Measurements from ENCODE around the gene TMEM44.

The TMEM44 gene

DNA sequence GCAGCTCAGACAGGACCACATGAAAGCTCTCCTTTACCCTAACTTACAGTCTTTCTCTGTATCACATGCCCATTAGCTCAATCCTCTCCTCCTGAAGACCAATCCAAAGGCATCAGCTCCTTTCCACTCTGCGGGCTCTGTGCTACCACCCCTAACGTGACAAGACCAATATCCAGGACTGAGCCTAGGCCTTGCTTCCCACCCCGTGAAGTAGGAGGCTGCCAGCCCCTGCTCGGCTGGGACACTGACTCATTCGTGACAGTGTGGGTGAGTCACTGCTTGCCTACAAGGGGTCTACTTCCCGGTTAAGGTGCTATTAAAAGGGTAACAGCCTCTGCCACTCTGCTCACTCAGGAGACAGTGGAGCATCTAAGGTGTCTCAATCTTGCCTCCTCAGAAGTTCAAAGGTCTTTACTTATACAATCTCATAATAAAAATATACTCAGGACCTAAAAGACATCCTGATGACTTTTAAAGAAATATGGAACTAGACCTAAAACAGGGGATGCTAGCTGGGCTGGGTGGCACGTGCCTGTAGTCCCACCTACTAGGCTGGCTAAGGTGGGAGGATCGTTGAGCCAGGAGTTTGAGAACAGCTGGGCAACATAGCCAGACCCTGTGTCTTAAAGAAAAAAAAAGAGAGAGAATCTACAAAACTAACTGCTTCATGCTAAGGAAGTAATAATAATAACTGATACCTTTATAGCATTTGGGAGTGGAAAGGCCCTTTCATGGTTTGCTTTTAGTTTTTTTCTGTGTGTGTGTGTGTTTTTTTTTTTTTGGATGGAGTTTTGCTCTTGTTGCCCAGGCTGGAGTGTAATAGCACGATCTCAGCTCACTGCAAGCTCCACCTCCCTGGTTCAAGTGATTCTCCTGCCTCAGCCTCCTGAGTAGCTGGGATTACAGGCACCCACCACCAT, 55.0 kb downstream of the TMEM44 start:
- DNase-seq (ENCODE audit: low read depth) = no peak

DNA sequence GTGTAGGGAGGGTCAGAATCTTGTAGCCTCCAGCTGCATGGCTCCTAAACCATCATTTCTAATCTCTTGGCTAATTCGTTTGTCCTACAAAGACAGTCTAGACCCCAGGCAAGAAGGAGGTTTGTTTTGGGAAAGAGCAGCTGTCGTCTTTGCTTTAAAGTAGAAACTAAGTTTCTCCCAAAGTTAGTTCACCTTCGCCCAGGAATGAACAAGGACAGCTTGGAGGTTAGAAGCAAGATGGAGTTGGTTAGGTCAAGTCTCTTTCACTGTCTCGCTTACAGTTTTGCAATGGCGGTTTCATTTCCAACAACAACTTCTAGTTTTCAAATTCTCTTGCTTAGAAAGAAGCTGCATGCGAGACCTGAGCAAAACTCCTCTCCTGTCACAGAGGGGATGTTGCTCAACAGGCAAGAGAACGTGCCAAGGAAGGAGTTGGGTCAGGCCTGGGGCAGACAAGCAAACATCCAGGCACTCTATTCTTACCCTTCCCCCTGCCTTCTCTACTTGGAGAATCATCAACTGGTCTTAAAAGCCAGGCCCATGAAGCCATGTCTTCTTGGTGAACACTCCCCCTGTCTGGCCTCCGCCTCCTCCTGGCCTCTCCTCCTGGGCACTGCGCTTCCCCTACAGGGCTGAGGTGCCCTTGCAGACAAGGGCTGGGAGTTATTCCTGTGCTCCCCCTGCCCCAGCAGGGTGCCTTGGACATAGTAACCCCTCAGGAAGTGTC, 57.6 kb downstream of the TMEM44 start:
- no peak for DNase-seq (ENCODE audit: low read depth)

DNA sequence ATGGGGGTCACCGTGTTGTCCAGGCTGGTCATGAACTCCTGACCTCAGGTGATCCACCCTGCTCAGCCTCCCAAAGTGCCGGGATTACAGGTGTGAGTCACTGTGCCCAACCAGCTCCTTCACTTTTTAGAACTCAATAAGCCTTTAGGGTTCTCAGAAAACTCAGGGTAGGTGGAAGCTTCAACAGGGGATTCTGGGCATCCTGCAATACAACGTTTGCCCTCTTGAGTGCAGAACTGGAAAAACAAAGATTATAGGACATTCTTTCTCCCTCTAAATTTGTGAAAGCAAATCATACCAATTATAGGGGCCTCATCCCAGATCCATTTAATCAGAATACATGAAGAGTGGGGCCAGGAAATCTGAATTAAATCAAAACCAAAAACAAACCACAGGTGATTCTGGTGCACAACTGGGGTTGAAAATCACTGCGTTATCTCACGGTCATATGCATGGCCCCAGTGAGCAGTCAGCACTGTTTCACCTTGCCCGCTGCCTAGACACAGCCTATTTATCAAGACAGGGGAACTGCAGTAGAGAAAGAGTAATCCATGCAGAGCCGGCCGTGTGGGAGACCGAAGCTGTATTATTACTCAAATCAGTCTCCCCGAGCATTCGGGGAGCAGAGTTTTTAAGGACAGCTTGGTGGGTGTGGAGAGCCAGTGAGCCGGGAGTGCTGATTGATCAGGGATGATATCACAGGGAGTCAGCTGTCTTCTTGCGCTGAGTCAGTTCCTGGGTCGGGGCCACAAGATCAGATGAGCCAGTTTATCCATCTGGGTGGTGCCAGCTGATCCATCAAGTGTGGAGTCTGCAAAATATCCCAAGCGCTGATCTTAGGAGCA, 58.4 kb downstream of the TMEM44 start:
- no peak for DNase-seq (ENCODE audit: low read depth)

DNA sequence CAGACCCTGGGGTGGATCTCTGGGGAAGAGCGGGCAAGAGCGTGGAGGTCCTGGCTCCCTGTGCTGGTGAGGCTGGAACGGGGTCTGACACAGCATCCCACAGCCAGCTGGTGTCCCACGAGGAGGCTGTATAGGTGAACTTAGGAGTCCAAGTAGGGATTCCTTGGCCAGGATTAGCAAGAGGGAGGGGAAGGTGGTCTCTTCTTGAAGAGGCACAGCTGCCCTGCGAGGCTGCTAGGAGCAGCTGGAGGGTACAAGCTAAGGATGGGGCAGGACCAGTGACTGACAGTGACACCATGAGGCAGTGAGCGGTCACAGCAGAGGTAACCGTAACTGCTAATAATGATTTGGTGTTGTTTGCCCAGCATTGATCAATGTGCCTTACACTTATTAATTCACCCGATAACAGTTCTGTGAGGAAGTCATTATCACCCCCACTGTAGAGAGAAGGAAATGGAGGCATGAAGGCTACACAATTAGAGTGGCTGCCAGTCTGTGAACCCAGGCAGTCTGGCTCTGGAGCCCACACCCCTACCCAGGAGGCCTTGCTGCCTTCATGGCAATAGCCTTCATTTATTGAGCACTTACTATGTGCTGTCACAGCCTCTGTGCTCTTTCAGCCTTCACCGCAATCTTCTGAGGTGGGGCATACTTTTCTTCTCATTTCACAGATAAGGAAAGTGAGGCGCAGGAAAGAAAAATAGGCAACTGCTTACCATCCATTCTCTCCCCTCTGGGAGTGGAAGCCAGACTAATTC, 59.4 kb downstream of the TMEM44 start:
- DNase-seq (ENCODE audit: low read depth) = no peak

DNA sequence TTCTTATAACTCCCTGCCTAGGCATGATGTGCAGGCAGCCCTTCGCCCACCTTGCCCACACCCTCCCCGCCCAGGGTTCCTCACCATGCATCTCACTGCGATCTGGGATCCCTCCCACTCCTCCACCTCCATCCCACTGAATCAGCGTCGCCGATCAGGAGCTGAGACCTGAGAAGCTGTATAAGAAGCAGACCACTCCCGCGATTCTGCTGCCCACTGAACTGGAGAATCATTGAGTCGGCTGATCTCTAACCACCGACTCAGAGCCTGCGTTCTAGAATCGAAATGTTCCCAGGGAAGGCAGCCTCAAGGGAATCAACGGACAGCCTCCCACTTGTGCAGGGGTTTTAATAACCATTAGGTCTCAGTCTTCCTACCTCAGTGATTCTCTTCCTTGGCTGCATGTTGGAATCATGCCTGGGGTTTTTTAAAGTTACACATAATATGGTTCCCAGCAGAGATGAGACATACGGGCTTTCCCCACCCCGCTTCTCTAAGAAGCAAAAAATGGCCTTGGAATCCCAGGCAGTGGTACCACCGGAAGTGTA, 60.2 kb downstream of the TMEM44 start:
- no peak for DNase-seq (ENCODE audit: low read depth)

DNA sequence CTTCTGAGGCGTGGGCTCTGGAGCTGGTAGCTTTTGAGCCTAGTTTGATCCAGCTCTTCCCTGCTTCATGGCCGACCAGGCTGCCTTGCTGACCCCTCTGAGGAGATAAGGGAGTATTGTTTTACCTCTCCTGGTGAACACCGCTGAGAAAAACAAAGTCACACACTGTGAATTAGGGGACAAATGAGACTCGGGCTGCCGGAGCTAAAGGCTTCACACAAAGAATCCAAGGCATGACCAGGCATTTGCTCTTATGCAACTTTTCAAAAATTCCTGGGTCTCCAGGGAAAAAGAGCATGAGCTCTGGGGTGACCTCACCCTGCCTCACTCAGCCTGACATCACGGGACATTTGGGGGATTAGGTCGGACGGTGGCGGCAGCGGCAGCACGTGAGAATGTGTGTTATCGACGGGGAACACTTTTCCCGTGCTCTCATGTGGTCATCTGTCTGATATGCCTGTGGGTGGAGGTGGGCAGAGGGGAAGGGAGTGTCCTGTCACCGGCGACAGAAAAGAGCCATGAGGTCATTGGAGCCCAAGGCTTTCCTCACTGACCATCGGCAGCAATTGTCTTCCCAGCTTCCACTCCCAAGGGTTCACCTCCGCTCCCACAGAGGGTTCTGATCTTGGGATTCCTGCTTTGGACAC, 61.0 kb downstream of the TMEM44 start:
- no peak for DNase-seq (ENCODE audit: low read depth)

DNA sequence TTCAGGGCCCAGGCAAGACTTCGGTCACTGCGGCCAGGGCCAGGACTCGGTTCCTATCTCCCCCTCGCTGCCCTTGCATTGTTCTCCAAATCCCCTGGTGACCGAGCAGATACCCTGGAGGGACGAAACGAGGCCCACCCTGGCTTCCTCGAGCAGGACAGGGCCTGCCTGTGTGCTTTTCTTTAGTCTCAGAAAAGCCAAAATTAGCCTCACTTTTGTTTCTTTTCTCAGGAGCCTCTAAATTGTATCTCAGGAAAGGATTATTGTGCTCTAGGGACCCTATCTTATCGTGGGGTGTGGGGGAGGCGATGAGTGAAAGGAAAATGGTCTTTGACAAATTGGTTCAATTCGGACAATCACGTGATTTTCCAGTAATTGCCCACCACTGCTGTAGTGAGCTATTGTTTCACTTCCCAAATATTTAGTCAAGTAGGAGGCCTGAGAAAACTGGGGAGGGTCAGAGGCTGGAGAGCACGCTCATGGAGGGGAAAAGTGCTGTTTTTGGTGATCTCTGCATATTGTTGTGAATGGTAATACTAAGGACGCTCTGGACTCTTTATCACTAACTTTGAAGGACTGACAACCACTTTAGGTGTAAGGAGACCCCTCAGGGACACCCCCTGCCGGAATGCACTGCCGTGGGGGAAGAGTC, 61.6 kb downstream of the TMEM44 start:
- DNase-seq (ENCODE audit: low read depth) = no peak

DNA sequence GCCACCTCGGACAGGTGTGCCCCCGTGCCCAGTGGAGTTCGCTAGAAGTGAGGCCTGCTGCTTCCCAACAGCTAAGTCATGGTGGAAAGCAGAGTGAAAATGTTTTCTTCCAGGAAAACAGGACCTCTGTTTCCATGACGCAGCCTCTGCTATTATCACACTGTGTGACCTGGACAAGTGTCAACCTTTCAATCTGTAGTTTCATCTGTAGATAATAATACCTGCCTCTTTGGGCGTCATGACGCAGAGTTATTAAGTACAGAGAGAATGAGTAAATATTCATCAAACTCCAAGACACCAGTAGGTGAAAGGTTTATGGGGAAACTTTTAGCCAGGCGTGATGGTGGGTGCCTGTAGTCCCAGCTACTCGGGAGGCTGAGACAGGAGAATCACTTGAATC, 62.3 kb downstream of the TMEM44 start:
- no peak for DNase-seq (ENCODE audit: low read depth)

DNA sequence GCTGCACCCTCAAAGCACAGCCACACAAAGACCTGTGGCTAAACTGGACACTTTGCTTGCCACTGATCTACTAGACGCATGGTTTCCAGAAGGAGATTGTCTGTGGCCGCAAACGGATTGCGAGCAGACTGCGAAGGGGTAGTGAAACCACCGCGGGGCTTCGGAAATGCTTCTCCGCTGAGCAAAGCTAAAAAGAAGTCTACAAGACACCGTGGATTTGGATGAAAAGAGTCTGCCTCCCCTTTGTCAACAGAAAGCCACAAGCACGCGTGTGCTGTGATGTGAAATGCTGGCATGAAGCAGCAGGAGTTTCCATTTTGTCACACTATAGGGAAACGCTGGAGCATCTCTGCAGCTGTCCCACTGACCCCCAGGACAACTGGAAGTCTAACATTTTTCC, 63.0 kb downstream of the TMEM44 start:
- no peak for DNase-seq (ENCODE audit: low read depth)

DNA sequence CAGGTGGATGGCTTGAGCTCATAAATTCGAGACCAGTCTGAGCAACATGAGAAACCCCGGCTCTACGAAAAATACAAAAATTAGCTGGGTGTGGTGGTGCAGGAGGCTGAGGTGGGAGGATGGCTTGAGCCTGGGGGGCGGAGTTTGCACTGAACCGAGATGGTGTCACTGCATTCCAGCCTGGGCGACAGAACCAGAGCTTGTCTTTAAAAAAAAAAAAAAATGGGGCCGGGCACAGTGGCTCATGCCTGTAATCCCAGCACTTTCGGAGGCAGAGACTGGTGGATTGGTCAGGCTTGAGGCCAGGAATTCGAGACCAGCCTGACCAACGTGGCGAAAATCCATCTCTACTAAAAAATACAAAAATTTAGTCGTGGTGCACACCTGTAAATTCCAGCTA, 64.0 kb downstream of the TMEM44 start:
- no peak for DNase-seq (ENCODE audit: low read depth)

DNA sequence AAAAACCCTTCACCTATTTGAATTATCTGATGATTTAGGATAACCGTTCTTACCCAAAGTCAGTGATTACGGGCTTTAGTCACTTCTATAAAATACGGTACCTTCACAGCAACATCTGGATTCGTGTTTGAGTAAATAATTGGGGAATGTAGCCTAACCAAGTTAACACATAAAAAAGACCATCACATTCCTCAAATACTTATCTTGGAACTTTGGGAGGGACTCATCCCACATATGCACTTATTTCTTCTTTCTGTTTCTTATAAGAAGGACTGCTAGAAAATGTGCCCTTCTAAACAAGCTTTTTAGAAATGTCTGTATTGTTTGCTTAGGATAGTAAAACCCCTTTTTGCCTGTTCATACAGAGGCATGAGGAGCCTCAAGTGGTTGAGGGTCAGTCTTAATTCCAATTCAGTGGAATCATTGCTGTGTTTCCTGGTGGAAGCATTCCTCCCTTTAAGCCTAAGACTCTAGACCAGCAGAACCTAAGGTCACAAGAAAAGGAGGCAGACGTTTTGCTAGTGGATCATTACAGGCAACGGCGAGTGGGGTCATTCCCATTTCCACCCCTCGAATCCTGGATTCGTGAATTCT, 67.5 kb downstream of the TMEM44 start:
- DNase-seq (ENCODE audit: low read depth) = no peak

DNA sequence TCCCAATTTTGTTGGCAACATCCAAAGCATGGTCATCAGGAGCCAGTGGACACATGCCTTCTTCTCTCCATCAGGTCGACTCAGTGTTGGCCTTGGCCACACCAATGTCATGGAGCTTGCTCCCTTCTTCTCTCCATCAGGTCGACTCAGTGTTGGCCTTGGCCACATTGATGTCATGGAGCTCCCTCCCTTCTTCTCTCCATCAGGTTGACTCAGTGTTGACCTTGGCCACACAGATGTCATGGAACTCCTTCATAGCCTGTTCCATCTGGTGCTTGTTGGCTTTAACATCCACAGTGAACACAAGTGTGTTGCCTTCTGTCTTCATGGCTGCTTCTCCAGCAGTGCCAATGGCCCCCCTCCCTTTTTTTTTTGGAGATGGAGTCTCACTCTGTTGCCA, 70.2 kb downstream of the TMEM44 start:
- no peak for DNase-seq (ENCODE audit: low read depth)

DNA sequence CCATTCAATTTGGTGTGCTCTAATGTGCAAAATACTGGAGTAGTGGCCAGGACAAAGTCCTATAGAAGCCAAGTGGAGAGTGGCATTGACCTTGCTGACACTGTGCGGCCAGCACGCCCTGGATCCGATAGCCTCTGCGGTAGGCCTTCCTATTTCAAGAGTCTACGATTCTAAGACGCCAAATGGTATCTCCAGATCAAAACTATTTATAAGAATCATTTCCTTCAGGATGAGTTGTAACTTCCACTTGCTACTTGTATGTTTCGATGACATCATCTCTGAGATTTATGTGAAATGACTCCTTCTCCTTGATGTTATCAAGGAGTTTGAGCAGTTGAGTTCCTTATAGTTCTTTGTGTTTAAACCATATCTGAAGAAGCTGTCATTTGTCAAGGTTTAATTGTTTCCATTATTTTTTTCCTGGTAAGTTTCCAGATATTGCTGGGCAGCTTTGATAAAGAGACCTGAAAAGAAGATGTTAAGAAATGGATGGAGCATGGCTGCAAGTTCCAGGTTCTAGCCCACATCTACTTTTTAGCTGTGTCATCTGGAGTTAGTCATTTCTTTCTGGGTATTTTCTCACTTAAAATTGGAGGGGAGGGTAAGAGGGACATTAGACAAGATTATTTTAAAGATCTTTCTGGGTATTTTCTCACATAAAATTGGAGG, 71.8 kb downstream of the TMEM44 start:
- no peak for DNase-seq (ENCODE audit: low read depth)

DNA sequence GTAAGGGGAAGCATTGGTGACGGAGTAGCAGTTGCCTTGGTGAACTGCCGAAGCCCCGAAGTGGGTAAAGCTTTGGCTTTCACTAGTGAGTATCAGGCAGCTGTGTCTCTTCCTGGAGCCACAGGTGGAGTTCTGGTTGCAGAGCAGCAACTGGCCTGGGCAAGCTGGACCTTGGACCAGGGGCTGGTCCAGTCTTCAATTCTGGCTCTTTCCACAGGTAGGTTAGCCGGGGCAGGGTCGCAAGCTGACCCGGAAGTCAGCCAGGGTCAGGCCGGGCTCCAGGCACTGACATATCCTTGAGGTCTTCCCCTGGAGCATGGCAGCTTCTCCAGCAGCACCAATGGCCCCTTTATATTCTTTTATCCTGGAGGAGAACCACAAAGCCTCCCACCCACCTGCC, 73.2 kb downstream of the TMEM44 start:
- DNase-seq (ENCODE audit: low read depth) = no peak

DNA sequence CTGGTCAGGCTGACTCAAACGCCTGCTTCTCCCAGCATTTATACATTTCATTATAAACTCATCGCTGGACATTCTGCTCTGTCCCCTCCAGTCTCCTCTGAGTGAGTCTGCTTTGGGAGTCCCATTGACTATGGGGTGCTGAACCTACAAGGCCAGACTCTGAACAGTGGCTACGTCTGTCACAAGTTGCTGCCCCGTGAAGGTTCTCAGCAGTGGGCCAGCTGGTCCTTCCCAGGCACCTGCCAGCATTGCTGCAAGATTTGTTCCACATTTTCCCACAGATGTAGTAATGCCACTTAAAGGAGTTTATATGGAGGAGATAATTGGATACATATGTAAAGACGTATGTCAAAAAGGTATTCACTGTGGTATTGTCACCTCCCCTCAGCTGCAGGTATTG, 73.7 kb downstream of the TMEM44 start:
- DNase-seq (ENCODE audit: low read depth) = no peak

DNA sequence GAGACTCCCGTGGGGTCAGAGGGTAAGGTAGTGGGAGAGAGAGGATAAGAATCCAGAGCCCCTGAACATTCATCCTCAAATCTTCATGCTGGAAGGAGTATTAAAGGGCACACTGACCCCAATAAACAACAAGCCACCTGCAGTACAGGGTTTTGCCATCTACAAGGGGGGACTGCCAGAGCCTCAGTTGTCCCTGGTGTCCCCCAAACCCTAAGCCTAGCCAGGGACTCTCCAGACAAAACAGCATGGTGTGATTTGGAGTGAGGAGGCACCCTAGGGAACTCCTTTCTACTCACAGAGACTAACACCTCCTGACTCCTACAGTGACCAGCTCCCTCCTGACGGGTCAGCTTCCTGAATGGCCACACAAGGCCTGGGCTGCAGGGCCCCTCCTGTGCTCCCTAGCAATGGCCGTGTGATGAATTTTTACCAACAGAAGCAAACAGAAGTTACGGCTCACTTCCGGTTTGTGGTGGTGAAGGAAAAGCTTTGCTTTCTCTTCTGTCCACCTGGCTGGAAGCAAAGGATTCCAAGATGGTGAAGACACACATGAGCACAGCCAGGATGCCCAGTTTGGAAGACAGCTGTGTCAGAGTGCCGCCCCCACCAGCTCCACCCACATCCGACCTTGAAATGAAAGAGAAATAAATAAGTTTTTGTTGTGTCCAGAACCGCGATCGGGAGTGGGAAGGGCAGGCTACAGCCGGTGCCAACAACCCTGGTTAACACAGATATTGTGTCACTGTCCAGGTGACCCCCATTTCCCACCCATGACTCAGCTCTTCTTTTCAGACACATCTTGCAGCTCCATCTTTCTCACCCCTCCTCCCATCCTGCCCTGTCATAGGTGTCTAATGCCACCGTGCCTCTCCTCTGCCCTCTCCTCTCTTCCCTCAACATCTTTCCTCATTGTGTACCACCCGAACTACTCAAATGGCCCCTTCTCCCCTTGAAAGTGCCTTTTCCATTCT, 76.8 kb downstream of the TMEM44 start:
- no peak for DNase-seq (ENCODE audit: low read depth)

DNA sequence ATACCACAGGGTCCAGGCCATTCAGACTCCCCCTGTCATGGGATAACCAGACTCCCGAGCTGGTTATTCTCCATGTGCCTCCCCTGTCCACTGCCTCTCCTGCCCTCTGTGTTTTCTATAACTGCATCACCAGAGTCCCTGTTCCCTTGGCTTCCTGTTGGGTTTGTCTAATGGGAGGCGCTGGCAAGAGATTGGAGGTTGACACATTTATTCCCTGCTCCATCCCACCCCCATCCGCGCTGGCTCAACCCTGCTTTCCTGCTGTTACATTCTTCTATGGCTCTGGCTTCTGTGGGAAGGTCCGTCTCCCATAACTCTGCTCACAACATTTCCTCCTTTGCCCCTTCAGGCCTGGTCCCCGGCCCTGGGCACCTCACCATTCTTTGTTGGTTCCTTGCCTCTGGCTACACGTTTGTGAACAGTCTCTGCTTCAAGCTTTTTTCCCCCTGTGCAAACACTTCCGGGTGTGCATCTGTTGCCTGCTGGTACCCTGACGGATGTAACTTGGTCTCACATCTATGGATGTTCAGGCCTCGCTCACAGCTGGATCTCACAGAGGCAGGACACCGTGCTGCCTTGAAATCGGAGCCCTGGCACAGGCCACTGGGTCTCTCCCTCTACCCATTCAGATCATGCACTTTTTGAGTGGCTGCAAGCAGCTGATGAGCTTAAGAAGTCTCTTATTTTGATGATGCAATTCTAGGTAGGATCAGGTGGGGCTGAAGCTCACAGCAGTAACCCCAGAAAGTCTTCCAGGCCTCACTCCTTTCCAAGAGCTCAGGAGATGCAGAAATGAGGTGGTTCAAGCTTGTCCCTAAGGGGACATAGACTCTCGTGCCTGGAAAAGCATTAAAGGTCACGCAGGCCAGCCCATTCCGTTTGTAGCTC, 77.8 kb downstream of the TMEM44 start:
- no peak for DNase-seq (ENCODE audit: low read depth)

All from stimulated activated CD8-positive, alpha-beta memory T cell treated with anti-CD3 and anti-CD28 coated beads, Interleukin-12 subunit alpha, Interleukin-12 subunit beta, amount 100 ng/mL, for 1 hour (primary cell).